IMR-90 (cell line): Measurements from ENCODE around the gene GRAMD1B. TPM values are rescaled to one million over a fixed set of nuclear protein-coding genes. Genes with fewer than 3 reads are reported as not detected.
A peak's percentile ranks its signal among the peaks of the same experiment; 100 is the strongest.

Experiments
- ATAC-seq: fragments of 200-7000 bp; cut with Tn5 transposase; 2 replicates; pipeline ENCODE4 v1.9.1; 2020; ENCODE audit warnings: low read depth, mild to moderate bottlenecking, moderate library complexity
- BruUV-seq: library from RNA; stranded (reverse); fragments of 400-500 nt; replicated peaks from 2 replicates; lab custom pipeline; 2021; lab: Mats Ljungman, UMichigan
- CTCF ChIA-PET: fragments of 300-600 bp; formaldehyde crosslinking; extraction: SDS; loops from one replicate; lab custom pipeline; 2021; ENCODE audit warnings: antibody characterized with exemption; lab: Yijun Ruan, JAX
- POLR2A ChIA-PET: fragments of 300-600 bp; sonication (Branson Sonifier 250); formaldehyde crosslinking; loops from one replicate; lab custom pipeline; 2022; ENCODE audit warnings: antibody characterized with exemption; ENCODE audit not compliant: unreplicated experiment; lab: Charles Lee
- DNase-seq: peaks from one replicate; pipeline ENCODE4 v3.0.0; 2013
- H2AFZ ChIP-seq: replicated peaks from 2 replicates; pipeline ENCODE3; 2013; ENCODE audit warnings: low read length, mild to moderate bottlenecking; ENCODE audit not compliant: poor library complexity
- H2AK5ac ChIP-seq: 2 replicates; pipeline ENCODE4 v1.6.1; 2013; ENCODE audit warnings: low read depth, low read length, inconsistent platforms
- H2AK9ac ChIP-seq: replicated peaks from 2 replicates; pipeline ENCODE3; 2013; ENCODE audit warnings: mild to moderate bottlenecking, low read depth, low read length, moderate library complexity; ENCODE audit not compliant: poor library complexity
- H2BK120ac ChIP-seq: 2 replicates; pipeline ENCODE4 v1.6.1; 2013; ENCODE audit warnings: low read depth, low read length, inconsistent platforms
- H2BK15ac ChIP-seq: 3 replicates; pipeline ENCODE4 v1.6.1; 2013; ENCODE audit warnings: low read depth, low read length, inconsistent platforms
- H2BK20ac ChIP-seq: 2 replicates; pipeline ENCODE4 v1.6.1; 2013; ENCODE audit warnings: low read depth, mild to moderate bottlenecking, inconsistent platforms, low read length, moderate library complexity
- H2BK5ac ChIP-seq: 2 replicates; pipeline ENCODE4 v1.6.1; 2013; ENCODE audit warnings: mild to moderate bottlenecking, low read depth, low read length, inconsistent platforms; ENCODE audit not compliant: poor library complexity, severe bottlenecking
- H3K14ac ChIP-seq: replicated peaks from 2 replicates; pipeline ENCODE4 v1.6.1; 2013; ENCODE audit warnings: low read depth, low read length, inconsistent platforms
- H3K18ac ChIP-seq: 2 replicates; pipeline ENCODE4 v1.6.1; 2013; ENCODE audit warnings: low read depth, low read length, control low read depth
- H3K23ac ChIP-seq: 2 replicates; pipeline ENCODE4 v1.6.1; 2013; ENCODE audit warnings: low read depth, low read length, inconsistent platforms
- H3K27ac ChIP-seq: 2 replicates; pipeline ENCODE4 v1.5.1; 2013; ENCODE audit warnings: mild to moderate bottlenecking, control low read depth, low read length; ENCODE audit not compliant: insufficient read depth
- H3K27me3 ChIP-seq: 2 replicates; pipeline ENCODE4 v1.6.1; 2013; ENCODE audit warnings: low read length; ENCODE audit not compliant: control insufficient read depth, insufficient read depth
- H3K36me3 ChIP-seq: 2 replicates; pipeline ENCODE4 v1.6.1; 2013; ENCODE audit warnings: low read length, mixed read lengths; ENCODE audit not compliant: control insufficient read depth, insufficient read depth
- H3K4ac ChIP-seq: 2 replicates; pipeline ENCODE4 v1.6.1; 2013; ENCODE audit warnings: low read depth, low read length, inconsistent platforms
- H3K4me1 ChIP-seq: 2 replicates; pipeline ENCODE4 v1.6.1; 2013; ENCODE audit warnings: low read length, mixed read lengths; ENCODE audit not compliant: control insufficient read depth, insufficient read depth
- H3K4me2 ChIP-seq: 2 replicates; pipeline ENCODE4 v1.6.1; 2013; ENCODE audit warnings: low read depth, mild to moderate bottlenecking, control low read depth, low read length, moderate library complexity
- H3K4me3 ChIP-seq: 2 replicates; pipeline ENCODE4 v1.5.1; 2013; ENCODE audit warnings: low read depth, mild to moderate bottlenecking, control low read depth, low read length, moderate library complexity; ENCODE audit not compliant: insufficient read depth
- H3K56ac ChIP-seq: 2 replicates; pipeline ENCODE4 v1.6.1; 2013; ENCODE audit warnings: low read length, inconsistent platforms; ENCODE audit not compliant: insufficient read depth; ENCODE audit errors: extremely low read depth
- H3K79me1 ChIP-seq, 2 experiments: 2 replicates each; pipeline ENCODE4 v1.6.1; 2013; ENCODE audit warnings: low read length in 2 of 2, inconsistent platforms in 1 of 2, low read depth in 1 of 2
- H3K9ac ChIP-seq: 2 replicates; pipeline ENCODE4 v1.6.1; 2013; ENCODE audit warnings: low read depth, low read length, control low read depth
- H3K9me1 ChIP-seq: 2 replicates; pipeline ENCODE4 v1.6.1; 2013; ENCODE audit warnings: low read length, inconsistent platforms; ENCODE audit not compliant: insufficient read depth
- H3K9me3 ChIP-seq: 2 replicates; pipeline ENCODE4 v1.6.1; 2013; ENCODE audit warnings: low read length; ENCODE audit not compliant: control insufficient read depth, insufficient read depth
- H4K20me1 ChIP-seq: 2 replicates; pipeline ENCODE4 v1.6.1; 2013; ENCODE audit warnings: low read length, inconsistent platforms; ENCODE audit not compliant: insufficient read depth
- H4K5ac ChIP-seq: 2 replicates; pipeline ENCODE4 v1.6.1; 2013; ENCODE audit warnings: mild to moderate bottlenecking, low read depth, low read length, control low read depth
- H4K8ac ChIP-seq, 2 experiments: 2 replicates each; pipeline ENCODE4 v1.6.1; 2013; ENCODE audit warnings: low read depth in 2 of 2, low read length in 2 of 2, control low read depth in 1 of 2, inconsistent platforms in 1 of 2
- H4K91ac ChIP-seq: 2 replicates; pipeline ENCODE4 v1.6.1; 2013; ENCODE audit warnings: low read depth, low read length, inconsistent platforms; ENCODE audit not compliant: insufficient read depth
- MAFK ChIP-seq: IDR thresholded peaks from 2 replicates; pipeline ENCODE4 v1.6.1; 2012; ENCODE audit warnings: low read depth, low read length, improper control_type of control experiment
- MXI1 ChIP-seq: IDR thresholded peaks from 2 replicates; pipeline ENCODE4 v1.6.1; 2012; ENCODE audit warnings: low read depth, mild to moderate bottlenecking, low read length, moderate library complexity, borderline replicate concordance
- WGBS, 2 experiments: methylation state at CpG; one replicate each; pipeline versions ENCODE4 v1.1.5 to v1.1.7; 2013; ENCODE audit warnings: missing lambda C conversion rate in 2 of 2; ENCODE audit not compliant: insufficient read length in 1 of 2; ENCODE audit errors: extremely low coverage in 2 of 2; 5-methylcytosine and 5-hydroxymethylcytosine counted together
- dilution Hi-C: fragments of 300-500 bp; cut with HindIII; formaldehyde crosslinking; loops from one replicate; pipeline ENCODE4 v1.14.3; 2018; ENCODE audit warnings: low sequenced_read_pairs; ENCODE audit not compliant: unreplicated experiment
- in situ Hi-C: fragments of 300-500 bp; cut with MboI; formaldehyde crosslinking; loops from 3 replicates; pipeline ENCODE4 v1.14.3; 2019; ENCODE audit warnings: low sequenced_read_pairs, inconsistent platforms, mixed read lengths
- intact Hi-C: fragments of 100-400 bp; cut with micrococcal nuclease; formaldehyde crosslinking; loops from 2 replicates; pipeline ENCODE4 v1.10.0; 2022
- polyA plus RNA-seq, 3 experiments: library from polyadenylated mRNA; depleted of rRNA; stranded (reverse); fragments of >200 nt; gene quantifications; 2 replicates each; pipeline ENCODE4 v1.2.3, GENCODE V29; 2012; ENCODE audit warnings: low replicate concordance in 1 of 3
- total RNA-seq: library from RNA; depleted of rRNA; stranded (reverse); fragments of >200 nt; gene quantifications from 2 replicates; pipeline ENCODE4 v1.2.3, GENCODE V29; 2012

GRAMD1B gene
- total and polyA plus RNA-seq, 2 of the 4 experiments (the other 2 are of a cell fraction) = 7.1 to 7.2 TPM

DNA sequence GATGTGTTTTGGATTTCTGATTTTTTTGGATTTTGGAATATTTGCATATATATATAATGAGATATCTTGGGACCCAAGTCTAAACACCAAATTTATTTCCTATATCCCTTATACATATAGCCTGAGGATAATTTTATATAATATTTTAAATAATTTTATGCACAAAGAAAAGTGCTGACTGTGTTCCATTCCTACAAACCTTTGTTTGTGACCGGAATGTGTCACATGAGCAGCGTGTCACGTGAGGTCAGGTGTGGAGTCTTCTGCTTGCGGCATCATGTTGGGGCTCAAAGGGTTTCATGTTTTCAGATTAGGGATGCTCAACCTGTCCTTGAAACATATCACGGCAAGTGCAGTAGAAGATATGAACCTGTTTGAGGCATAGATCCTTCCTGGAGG lies 158.8 kb downstream of the GRAMD1B start:
- CTCF ChIA-PET = no interaction called here
- H2AK9ac ChIP-seq = no peak overlapping the region
- no peak overlapping the region for H4K8ac ChIP-seq
- in situ Hi-C loops = no loop called here
- H3K4ac ChIP-seq = no peak overlapping the region
- no peaks in the 10 kb centered on the region for H3K27me3 ChIP-seq
- H2AK5ac ChIP-seq = no peak overlapping the region
- no peak overlapping the region for H3K9ac ChIP-seq
- H3K56ac ChIP-seq = no peak overlapping the region
- DNase-seq = no peak
- no TSS peak for BruUV-seq
- intact Hi-C loops = no loop called here
- no peak overlapping the region for H2BK20ac ChIP-seq
- H3K79me1 ChIP-seq = no peaks in the 10 kb centered on the region; a peak in 1 of 4 replicates
- no peak overlapping the region for H2BK120ac ChIP-seq
- H3K9me1 ChIP-seq = peaks cover 6% of the 10 kb centered on the region; the same call in 1 of the 2 replicates
- TF ChIP-seq MXI1 = no peak
- TF ChIP-seq MAFK = peak; percentile 12; the same call in 1 of the 2 replicates
- H4K20me1 ChIP-seq = no peaks in the 10 kb centered on the region
- H3K4me2 ChIP-seq = no peak overlapping the region
- dilution Hi-C loops = no loop called here
- WGBS, 2 experiments = 97% methylated on average over 5 of the region's 5 CpGs; no CpG with 5 or more reads in 1 of the 2 experiments
- H2BK15ac ChIP-seq = no peak overlapping the region
- H3K4me1 ChIP-seq = peaks cover 7% of the 10 kb centered on the region
- no peaks in the 10 kb centered on the region for H3K9me3 ChIP-seq
- H4K5ac ChIP-seq = no peak overlapping the region
- no peak overlapping the region for H4K91ac ChIP-seq
- no peak overlapping the region for H2BK5ac ChIP-seq
- H3K36me3 ChIP-seq = no peaks in the 10 kb centered on the region
- H3K14ac ChIP-seq = no peak overlapping the region
- no peak overlapping the region for H3K23ac ChIP-seq
- H3K18ac ChIP-seq = no peak overlapping the region
- ATAC-seq = no peak
- POLR2A ChIA-PET = no interaction called here
- H2AFZ ChIP-seq = no peak overlapping the region
- H3K4me3 ChIP-seq = no peak overlapping the region
- H3K27ac ChIP-seq = no peak overlapping the region
